GM18508 (cell line): Measurements from ENCODE around the gene SEMA5A.

ENCODE experiments used
- ATAC-seq: cut with Tn5 transposase; IDR thresholded peaks from one replicate; pipeline ENCODE4 v1.9.1; 2021; ENCODE audit warnings: moderate number of reproducible peaks; ENCODE audit not compliant: insufficient read depth, unreplicated experiment

SEMA5A gene

GRCh38 chr5:9192266-9192665, 353.6 kb downstream of the SEMA5A start:
- ATAC-seq: no peak

GRCh38 chr5:9189681-9190080, 356.2 kb downstream of the SEMA5A start:
- ATAC-seq: no peak

- no peak for ATAC-seq
Observed at GRCh38 chr5:9188956-9189355, 356.9 kb downstream of the SEMA5A start.

- ATAC-seq: no peak
Observed at GRCh38 chr5:9188131-9188530, 357.7 kb downstream of the SEMA5A start.

- ATAC-seq: no peak
Observed at GRCh38 chr5:9187614-9188013, 358.3 kb downstream of the SEMA5A start.

GRCh38 chr5:9186069-9186468, 359.8 kb downstream of the SEMA5A start:
- ATAC-seq: no peak

GRCh38 chr5:9183992-9184391, 361.9 kb downstream of the SEMA5A start:
- no peak for ATAC-seq

GRCh38 chr5:9182899-9183695, 362.8 kb downstream of the SEMA5A start:
- ATAC-seq: no peak

GRCh38 chr5:9176641-9177040, 369.2 kb downstream of the SEMA5A start:
- no peak for ATAC-seq

- no peak for ATAC-seq
Observed at GRCh38 chr5:9174446-9174845, 371.4 kb downstream of the SEMA5A start.

GRCh38 chr5:9173281-9174048, 372.4 kb downstream of the SEMA5A start:
- no peak for ATAC-seq

GRCh38 chr5:9170026-9170425, 375.8 kb downstream of the SEMA5A start:
- ATAC-seq: no peak

- ATAC-seq: no peak
Observed at GRCh38 chr5:9169557-9169902, 376.3 kb downstream of the SEMA5A start.

GRCh38 chr5:9168791-9169556, 376.9 kb downstream of the SEMA5A start:
- no peak for ATAC-seq

- no peak for ATAC-seq
Observed at GRCh38 chr5:9166202-9167112, 379.4 kb downstream of the SEMA5A start.

- no peak for ATAC-seq
Observed at GRCh38 chr5:9165546-9165945, 380.3 kb downstream of the SEMA5A start.

GRCh38 chr5:9160747-9161146, 385.1 kb downstream of the SEMA5A start:
- ATAC-seq: no peak

- ATAC-seq: no peak
Observed at GRCh38 chr5:9157811-9158210, 388.1 kb downstream of the SEMA5A start.

GRCh38 chr5:9157020-9157419, 388.9 kb downstream of the SEMA5A start:
- ATAC-seq: no peak

- no peak for ATAC-seq
Observed at GRCh38 chr5:9156282-9156681, 389.6 kb downstream of the SEMA5A start.
